Endothelial cell (in vitro differentiated cells): ENCODE measurements around the gene SORCS2. TPM values are rescaled to one million over a fixed set of nuclear protein-coding genes. Genes with fewer than 3 reads are reported as not detected.
A peak's percentile ranks its signal among the peaks of the same experiment; 100 is the strongest.

Experiments
- DNase-seq: peaks from one replicate; pipeline ENCODE4 v3.0.0; 2021; ENCODE audit warnings: low spot score
- H3K27ac Mint-ChIP-seq: one replicate; pipeline ENCODE4 v1.8.0; 2021; ENCODE audit warnings: mixed read lengths, inconsistent platforms; ENCODE audit not compliant: unreplicated experiment
- H3K27me3 Mint-ChIP-seq: one replicate; pipeline ENCODE4 v1.8.0; 2021; ENCODE audit warnings: mild to moderate bottlenecking, moderate library complexity, mixed read lengths, inconsistent platforms; ENCODE audit not compliant: unreplicated experiment
- H3K36me3 Mint-ChIP-seq: one replicate; pipeline ENCODE4 v1.8.0; 2021; ENCODE audit warnings: mild to moderate bottlenecking, low read depth, mixed read lengths, inconsistent platforms; ENCODE audit not compliant: unreplicated experiment
- H3K4me1 Mint-ChIP-seq: one replicate; pipeline ENCODE4 v1.8.0; 2021; ENCODE audit warnings: mild to moderate bottlenecking, mixed read lengths, inconsistent platforms; ENCODE audit not compliant: unreplicated experiment
- H3K4me3 Mint-ChIP-seq: one replicate; pipeline ENCODE4 v1.8.0; 2021; ENCODE audit warnings: mild to moderate bottlenecking, mixed read lengths, inconsistent platforms; ENCODE audit not compliant: unreplicated experiment
- H3K9me3 Mint-ChIP-seq: one replicate; pipeline ENCODE4 v1.8.0; 2021; ENCODE audit warnings: mixed read lengths, inconsistent platforms; ENCODE audit not compliant: unreplicated experiment
- total RNA-seq: library from RNA; stranded (reverse); fragmentation: NEBNext Ultra II Directional; extraction: Animal tissue kit (Norgen Biotek cat#: 25700); gene quantifications from one replicate; pipeline ENCODE4 v1.2.1, GENCODE V29; 2021; ENCODE audit not compliant: unreplicated experiment
- TF ChIP-seq, protein P1 (sequence below): fragments of 200-600 bp; sonication (generic); IDR thresholded peaks from one replicate; pipeline ENCODE4 v1.5.0; 2021; ENCODE audit warnings: antibody characterized with exemption; ENCODE audit not compliant: unreplicated experiment

SORCS2 gene
- total RNA-seq, 1 donor from 2014 or later = 1.3 TPM

DNA sequence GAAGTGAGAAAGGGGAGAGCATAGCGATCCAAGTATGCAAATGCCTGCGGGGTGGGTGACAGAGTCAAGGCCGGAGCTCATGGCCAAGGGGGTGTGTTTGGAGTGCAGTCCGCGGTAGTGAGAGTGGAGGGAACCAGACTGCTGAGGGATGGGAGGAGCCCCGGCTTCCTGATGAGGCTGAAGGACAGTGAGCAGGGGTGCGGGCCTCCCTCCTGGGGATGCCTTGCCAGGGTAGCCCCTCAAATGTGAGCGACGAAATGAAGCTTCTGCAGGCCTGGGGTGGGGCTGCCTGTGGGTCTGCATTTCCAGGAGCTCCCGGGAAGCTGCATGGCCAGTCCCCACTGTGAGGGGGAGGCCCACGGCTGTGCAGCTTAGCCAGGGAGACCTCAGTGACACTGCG is 197.4 kb downstream of the SORCS2 start:
- no peak for DNase-seq
- peaks cover 6% of the 10 kb centered on the region for H3K4me1 Mint-ChIP-seq
- H3K27me3 Mint-ChIP-seq = peaks cover 10% of the 10 kb centered on the region
- no peaks in the 10 kb centered on the region for H3K36me3 Mint-ChIP-seq
- TF ChIP-seq, protein P1, sequence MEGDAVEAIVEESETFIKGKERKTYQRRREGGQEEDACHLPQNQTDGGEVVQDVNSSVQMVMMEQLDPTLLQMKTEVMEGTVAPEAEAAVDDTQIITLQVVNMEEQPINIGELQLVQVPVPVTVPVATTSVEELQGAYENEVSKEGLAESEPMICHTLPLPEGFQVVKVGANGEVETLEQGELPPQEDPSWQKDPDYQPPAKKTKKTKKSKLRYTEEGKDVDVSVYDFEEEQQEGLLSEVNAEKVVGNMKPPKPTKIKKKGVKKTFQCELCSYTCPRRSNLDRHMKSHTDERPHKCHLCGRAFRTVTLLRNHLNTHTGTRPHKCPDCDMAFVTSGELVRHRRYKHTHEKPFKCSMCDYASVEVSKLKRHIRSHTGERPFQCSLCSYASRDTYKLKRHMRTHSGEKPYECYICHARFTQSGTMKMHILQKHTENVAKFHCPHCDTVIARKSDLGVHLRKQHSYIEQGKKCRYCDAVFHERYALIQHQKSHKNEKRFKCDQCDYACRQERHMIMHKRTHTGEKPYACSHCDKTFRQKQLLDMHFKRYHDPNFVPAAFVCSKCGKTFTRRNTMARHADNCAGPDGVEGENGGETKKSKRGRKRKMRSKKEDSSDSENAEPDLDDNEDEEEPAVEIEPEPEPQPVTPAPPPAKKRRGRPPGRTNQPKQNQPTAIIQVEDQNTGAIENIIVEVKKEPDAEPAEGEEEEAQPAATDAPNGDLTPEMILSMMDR = no peak
- H3K4me3 Mint-ChIP-seq = no peak overlapping the region
- H3K27ac Mint-ChIP-seq = no peak overlapping the region
- no peaks in the 10 kb centered on the region for H3K9me3 Mint-ChIP-seq

DNA sequence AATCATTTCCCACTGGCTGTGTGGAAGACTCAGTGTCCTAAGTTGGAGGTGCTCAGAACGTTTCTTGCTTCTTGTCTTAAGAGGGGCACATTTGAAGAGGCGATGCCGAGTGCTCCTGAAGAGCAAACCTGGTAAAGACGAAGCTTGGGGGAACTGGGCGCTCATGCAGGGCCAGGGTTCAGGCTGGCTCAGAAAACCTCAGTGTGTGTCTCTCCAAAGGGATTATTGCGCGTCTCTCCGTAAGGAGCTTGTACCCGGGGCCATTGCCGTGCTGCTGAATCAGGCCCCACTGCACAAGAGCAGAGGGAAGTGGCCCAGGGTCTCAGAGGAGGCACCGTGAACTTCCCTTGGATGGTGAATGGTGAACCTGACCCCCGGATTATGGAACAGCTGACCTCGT is 198.0 kb downstream of the SORCS2 start:
- Mint-ChIP-seq H3K9me3 (no peaks in the 10 kb centered on the region), H3K4me1 (peaks cover 3% of the 10 kb centered on the region), H3K4me3 (no peak overlapping the region), H3K36me3 (no peaks in the 10 kb centered on the region), H3K27ac (no peak overlapping the region), H3K27me3 (peaks cover 10% of the 10 kb centered on the region)
- TF ChIP-seq, protein P1 = no peak
- DNase-seq = peak; percentile 3

DNA sequence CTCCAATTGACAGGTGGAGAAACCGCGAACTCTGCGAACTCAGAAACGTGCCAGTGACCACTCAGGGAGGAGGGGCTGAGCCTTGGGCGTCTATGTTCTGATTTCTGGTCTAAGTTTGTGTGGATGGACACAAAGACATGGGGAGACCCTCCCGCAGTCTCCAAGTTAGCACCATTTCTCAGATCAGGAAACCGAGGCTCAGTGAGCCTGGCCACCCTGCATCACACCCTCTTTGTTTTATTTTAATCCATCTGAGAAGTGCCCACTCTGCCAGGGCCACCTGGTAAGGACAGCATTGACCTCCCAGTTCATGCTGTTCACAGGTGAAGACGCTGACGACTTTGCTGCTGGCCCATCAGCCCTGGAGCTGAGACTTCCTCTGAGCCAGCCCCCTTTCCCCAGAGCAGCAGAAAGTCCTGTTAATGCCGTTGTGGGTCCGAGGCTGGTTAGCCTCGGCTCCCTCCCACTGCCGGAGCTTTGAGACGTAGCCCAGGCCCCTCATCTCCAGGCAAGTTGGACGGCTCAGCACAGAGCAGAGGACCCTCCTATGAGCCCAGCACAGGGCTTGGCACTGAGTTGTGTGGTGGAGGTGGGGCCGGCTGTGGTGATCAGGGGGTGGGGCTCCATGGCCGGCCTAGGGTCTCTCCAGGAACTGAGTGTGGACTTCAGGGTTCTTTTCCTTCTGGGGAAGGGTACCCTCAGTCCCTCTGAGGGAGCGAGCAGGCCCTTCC is 198.7 kb downstream of the SORCS2 start:
- H3K4me1 Mint-ChIP-seq = peaks cover 2% of the 10 kb centered on the region
- no peaks in the 10 kb centered on the region for H3K36me3 Mint-ChIP-seq
- peak; percentile 1 for DNase-seq
- TF ChIP-seq, protein P1 = no peak
- no peak overlapping the region for H3K27ac Mint-ChIP-seq
- no peak overlapping the region for H3K4me3 Mint-ChIP-seq
- H3K27me3 Mint-ChIP-seq = peaks cover 10% of the 10 kb centered on the region
- no peaks in the 10 kb centered on the region for H3K9me3 Mint-ChIP-seq

DNA sequence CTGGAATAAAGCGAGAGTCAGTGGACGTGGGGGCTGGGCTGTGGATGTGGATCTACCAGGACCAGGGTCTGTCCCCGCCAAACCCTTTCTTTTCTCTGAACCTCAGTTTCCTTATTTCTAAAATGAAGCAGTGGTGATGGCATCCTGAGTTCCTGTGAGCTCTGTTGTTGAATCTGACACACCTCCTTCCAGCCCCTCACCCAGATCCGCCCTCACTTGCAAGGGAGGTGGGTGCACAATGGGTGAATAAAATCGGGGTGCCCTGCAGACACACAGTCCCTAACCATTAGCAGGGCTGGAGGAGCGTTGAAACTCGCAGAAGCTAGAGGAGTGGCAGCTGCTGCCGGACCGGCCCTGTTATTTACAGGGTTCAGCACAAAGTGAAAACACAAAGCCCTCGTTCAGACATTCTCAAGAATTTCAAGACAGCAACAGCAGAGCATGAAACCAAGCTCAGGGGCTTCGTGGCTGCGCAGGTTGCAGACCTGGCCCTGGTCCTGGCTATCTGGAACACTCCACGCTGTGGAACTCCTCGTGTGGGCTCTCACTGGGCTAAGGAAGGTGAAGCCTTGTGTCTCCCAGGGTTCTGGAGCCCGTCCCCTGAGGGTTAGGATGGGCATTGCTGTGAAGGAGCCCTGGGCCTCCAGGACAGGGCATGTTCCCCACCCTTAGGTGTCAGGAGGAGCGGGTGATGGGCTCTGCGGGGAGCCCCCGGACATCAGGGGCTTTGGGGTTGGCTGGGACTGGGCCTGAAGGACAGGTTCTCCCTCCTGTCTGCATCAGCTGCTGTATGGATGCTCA is 199.5 kb downstream of the SORCS2 start:
- TF ChIP-seq, protein P1 = no peak
- no peaks in the 10 kb centered on the region for H3K9me3 Mint-ChIP-seq

More for the DNA sequence above, 199.5 kb downstream of the SORCS2 start:
- Mint-ChIP-seq H3K27me3 (peaks cover 10% of the 10 kb centered on the region), H3K4me1 (peaks cover 2% of the 10 kb centered on the region), H3K36me3 (no peaks in the 10 kb centered on the region), H3K27ac (no peak overlapping the region), H3K4me3 (no peak overlapping the region)
- peak; percentile 2 for DNase-seq
